Neural cell (in vitro differentiated cells): ENCODE results near the gene MECP2. TPM values are rescaled to one million over a fixed set of nuclear protein-coding genes. Genes with fewer than 3 reads are reported as not detected.

ENCODE experiments used
- H2AFZ ChIP-seq: fragments of 200-600, 300-800 bp; sonication (generic), shearing (Covaris generic); 2 replicates; pipeline ENCODE4 v1.6.0; 2014; ENCODE audit warnings: low read depth, mild to moderate bottlenecking, antibody characterized with exemption, low read length, moderate library complexity
- H3F3A ChIP-seq: fragments of 200-600 bp; shearing (Covaris generic); 2 replicates; pipeline ENCODE4 v1.6.1; 2016; ENCODE audit warnings: mild to moderate bottlenecking, moderate library complexity, mixed read lengths, antibody characterized with exemption, low read length; ENCODE audit not compliant: insufficient read depth, poor library complexity, severe bottlenecking
- H3K27ac ChIP-seq: fragments of 200-600, 300-800 bp; sonication (generic), shearing (Covaris generic); 2 replicates; pipeline ENCODE4 v1.5.1; 2014; ENCODE audit warnings: mild to moderate bottlenecking, low read length, moderate library complexity
- H3K27me3 ChIP-seq: fragments of 300-800, 200-600 bp; sonication (generic), shearing (Covaris generic); 2 replicates; pipeline ENCODE4 v1.6.0; 2014; ENCODE audit warnings: mild to moderate bottlenecking, low read depth, low read length, moderate library complexity; ENCODE audit not compliant: insufficient read depth
- H3K36me3 ChIP-seq: fragments of 300-800, 200-600 bp; sonication (generic), shearing (Covaris generic); 2 replicates; pipeline ENCODE4 v1.5.1; 2014; ENCODE audit warnings: mild to moderate bottlenecking, antibody characterized with exemption, low read length, moderate library complexity; ENCODE audit not compliant: insufficient read depth
- H3K4me2 ChIP-seq: fragments of 300-800, 200-600 bp; sonication (generic), shearing (Covaris generic); 2 replicates; pipeline ENCODE4 v1.6.0; 2014; ENCODE audit warnings: mild to moderate bottlenecking, low read length
- H3K4me3 ChIP-seq: fragments of 300-800, 200-600 bp; sonication (generic), shearing (Covaris generic); 2 replicates; pipeline ENCODE4 v1.5.1; 2014; ENCODE audit warnings: mild to moderate bottlenecking, low read length, moderate library complexity
- H3K79me2 ChIP-seq: fragments of 200-600 bp; shearing (Covaris generic); replicated peaks from 2 replicates; pipeline ENCODE4 v1.6.0; 2014; ENCODE audit warnings: mild to moderate bottlenecking, low read length, moderate library complexity; ENCODE audit not compliant: insufficient read depth
- H3K9ac ChIP-seq: fragments of 300-800, 200-600 bp; sonication (generic), shearing (Covaris generic); 2 replicates; pipeline ENCODE4 v1.6.1; 2016; ENCODE audit warnings: mild to moderate bottlenecking, low read length, mixed read lengths
- H3K9me2 ChIP-seq: fragments of 200-600 bp; shearing (Covaris generic); 2 replicates; pipeline ENCODE4 v1.6.1; 2016; ENCODE audit warnings: mild to moderate bottlenecking, low read length, mixed read lengths; ENCODE audit not compliant: insufficient read depth
- H3K9me3 ChIP-seq: fragments of 200-600, 300-800 bp; sonication (generic), shearing (Covaris generic); 2 replicates; pipeline ENCODE4 v1.6.1; 2016; ENCODE audit warnings: mild to moderate bottlenecking, mixed run types, low read length, moderate library complexity, mixed read lengths
- H4K20me1 ChIP-seq: fragments of 200-600 bp; shearing (Covaris generic); 2 replicates; pipeline ENCODE4 v1.6.1; 2016; ENCODE audit warnings: mild to moderate bottlenecking, mixed run types; ENCODE audit not compliant: insufficient read depth
- EP300 ChIP-seq: fragments of 450-650 bp; conservative IDR thresholded peaks from 2 replicates; pipeline ENCODE4 v1.6.1; 2014; ENCODE audit warnings: antibody characterized with exemption, mild to moderate bottlenecking, moderate library complexity; ENCODE audit not compliant: poor library complexity, severe bottlenecking
- EZH2 ChIP-seq: fragments of 200-600, 300-800 bp; shearing (Covaris generic), sonication (generic); IDR thresholded peaks from 2 replicates; pipeline ENCODE4 v1.6.1; 2014; ENCODE audit warnings: antibody characterized with exemption, low read length, borderline replicate concordance, mild to moderate bottlenecking; ENCODE audit not compliant: insufficient read depth, poor library complexity, severe bottlenecking
- MXI1 ChIP-seq: fragments of 450-650 bp; conservative IDR thresholded peaks from 2 replicates; pipeline ENCODE4 v1.6.1; 2014; ENCODE audit warnings: antibody characterized with exemption, mild to moderate bottlenecking; ENCODE audit not compliant: poor library complexity, severe bottlenecking
- POLR2AphosphoS5 ChIP-seq: IDR thresholded peaks from 2 replicates; pipeline ENCODE4 v1.6.1; 2012
- RAD21 ChIP-seq: fragments of 450-650 bp; conservative IDR thresholded peaks from 2 replicates; pipeline ENCODE4 v1.6.1; 2014; ENCODE audit warnings: antibody characterized with exemption, mild to moderate bottlenecking, moderate library complexity
- SMC3 ChIP-seq: fragments of 450-650 bp; conservative IDR thresholded peaks from 2 replicates; pipeline ENCODE4 v1.6.1; 2014; ENCODE audit warnings: antibody characterized with exemption, mild to moderate bottlenecking, moderate library complexity; ENCODE audit not compliant: poor library complexity
- TAF1 ChIP-seq: IDR thresholded peaks from 2 replicates; pipeline ENCODE4 v1.6.1; 2012; ENCODE audit warnings: low read depth
- polyA plus RNA-seq: library from polyadenylated mRNA; depleted of rRNA; stranded (reverse); fragments of >200 nt; gene quantifications from 2 replicates; pipeline ENCODE4 v1.2.3, GENCODE V29; 2014
- TF ChIP-seq, protein P1 (sequence below): fragments of 450-650 bp; IDR thresholded peaks from 2 replicates; pipeline ENCODE4 v1.5.1; 2014; ENCODE audit warnings: antibody characterized with exemption, mild to moderate bottlenecking, moderate library complexity; ENCODE audit not compliant: poor library complexity, severe bottlenecking
- TF ChIP-seq, protein P2 (sequence below): IDR thresholded peaks from 2 replicates; pipeline ENCODE4 v1.6.1; 2012; ENCODE audit warnings: borderline replicate concordance

Gene MECP2
- polyA plus RNA-seq, 1 donor from 2014 or later: 14.5 TPM

DNA sequence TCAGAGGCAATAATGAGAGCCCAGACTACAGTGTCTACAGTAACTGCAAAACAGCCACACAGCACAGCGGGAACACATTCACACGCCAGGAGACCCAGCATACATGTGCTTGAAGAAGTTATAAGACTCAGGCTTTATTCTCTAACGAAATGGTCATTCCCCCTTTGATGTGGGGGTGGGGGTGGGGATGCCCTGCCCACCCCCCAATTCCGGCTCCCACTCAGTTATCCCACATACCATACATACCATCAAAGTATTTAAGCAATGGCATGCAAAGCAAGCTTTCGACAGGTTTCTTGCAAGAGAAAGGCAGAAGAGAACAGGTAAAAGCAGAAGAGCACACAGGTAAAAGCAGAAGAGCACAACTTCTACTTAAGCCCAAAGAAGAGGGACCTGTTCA is 3.6 kb downstream of the MECP2 start:
- Histone ChIP-seq H3K27me3 (no peaks in the 10 kb centered on the region), H3K36me3 (no peaks in the 10 kb centered on the region), H2AFZ (no peak overlapping the region), H3K4me2 (no peak overlapping the region), H3K4me3 (peak overlapping the region; percentile 76), H3F3A (no peaks in the 10 kb centered on the region), H3K9me3 (no peaks in the 10 kb centered on the region), H3K9ac (no peak overlapping the region), H4K20me1 (no peaks in the 10 kb centered on the region), H3K79me2 (peaks cover 54% of the 10 kb centered on the region), H3K9me2 (no peaks in the 10 kb centered on the region), H3K27ac (no peak overlapping the region)
- TF ChIP-seq TAF1 (no peak), POLR2AphosphoS5 (no peak), MXI1 (no peak), SMC3 (no peak)
- TF ChIP-seq, protein P1, sequence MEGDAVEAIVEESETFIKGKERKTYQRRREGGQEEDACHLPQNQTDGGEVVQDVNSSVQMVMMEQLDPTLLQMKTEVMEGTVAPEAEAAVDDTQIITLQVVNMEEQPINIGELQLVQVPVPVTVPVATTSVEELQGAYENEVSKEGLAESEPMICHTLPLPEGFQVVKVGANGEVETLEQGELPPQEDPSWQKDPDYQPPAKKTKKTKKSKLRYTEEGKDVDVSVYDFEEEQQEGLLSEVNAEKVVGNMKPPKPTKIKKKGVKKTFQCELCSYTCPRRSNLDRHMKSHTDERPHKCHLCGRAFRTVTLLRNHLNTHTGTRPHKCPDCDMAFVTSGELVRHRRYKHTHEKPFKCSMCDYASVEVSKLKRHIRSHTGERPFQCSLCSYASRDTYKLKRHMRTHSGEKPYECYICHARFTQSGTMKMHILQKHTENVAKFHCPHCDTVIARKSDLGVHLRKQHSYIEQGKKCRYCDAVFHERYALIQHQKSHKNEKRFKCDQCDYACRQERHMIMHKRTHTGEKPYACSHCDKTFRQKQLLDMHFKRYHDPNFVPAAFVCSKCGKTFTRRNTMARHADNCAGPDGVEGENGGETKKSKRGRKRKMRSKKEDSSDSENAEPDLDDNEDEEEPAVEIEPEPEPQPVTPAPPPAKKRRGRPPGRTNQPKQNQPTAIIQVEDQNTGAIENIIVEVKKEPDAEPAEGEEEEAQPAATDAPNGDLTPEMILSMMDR: no peak

DNA sequence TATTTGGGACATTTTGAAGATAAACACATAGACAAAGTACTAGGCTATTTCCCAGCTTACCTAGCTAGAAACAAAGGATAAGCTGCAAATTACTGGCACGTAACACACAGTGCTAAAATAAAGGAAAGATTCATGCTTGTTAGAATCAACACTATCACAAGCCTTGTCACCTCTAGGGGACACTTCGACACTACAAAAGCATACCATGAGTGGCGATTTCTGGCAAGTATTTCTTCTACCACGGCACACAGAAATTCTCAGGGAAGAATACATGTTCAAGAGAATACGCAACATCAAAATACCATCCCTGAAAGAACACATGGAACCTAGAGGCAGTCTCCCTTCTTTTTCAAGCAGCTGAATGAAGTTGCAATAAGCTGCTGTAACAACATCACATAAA is 5.1 kb downstream of the MECP2 start:
- Histone ChIP-seq H3K9me2 (no peaks in the 10 kb centered on the region), H3F3A (no peaks in the 10 kb centered on the region), H3K9ac (peak overlapping the region; percentile 20), H3K27ac (peak overlapping the region; percentile 61), H3K79me2 (peaks cover 61% of the 10 kb centered on the region), H3K27me3 (no peaks in the 10 kb centered on the region), H3K4me2 (no peak overlapping the region), H4K20me1 (no peaks in the 10 kb centered on the region), H3K9me3 (no peaks in the 10 kb centered on the region), H2AFZ (no peak overlapping the region), H3K36me3 (no peaks in the 10 kb centered on the region), H3K4me3 (peak overlapping the region; percentile 39)
- TF ChIP-seq MXI1: no peak
- TF ChIP-seq, protein P1: peak; percentile 27
- TF ChIP-seq TAF1: no peak
- TF ChIP-seq EP300: no peak
- TF ChIP-seq, protein P2, sequence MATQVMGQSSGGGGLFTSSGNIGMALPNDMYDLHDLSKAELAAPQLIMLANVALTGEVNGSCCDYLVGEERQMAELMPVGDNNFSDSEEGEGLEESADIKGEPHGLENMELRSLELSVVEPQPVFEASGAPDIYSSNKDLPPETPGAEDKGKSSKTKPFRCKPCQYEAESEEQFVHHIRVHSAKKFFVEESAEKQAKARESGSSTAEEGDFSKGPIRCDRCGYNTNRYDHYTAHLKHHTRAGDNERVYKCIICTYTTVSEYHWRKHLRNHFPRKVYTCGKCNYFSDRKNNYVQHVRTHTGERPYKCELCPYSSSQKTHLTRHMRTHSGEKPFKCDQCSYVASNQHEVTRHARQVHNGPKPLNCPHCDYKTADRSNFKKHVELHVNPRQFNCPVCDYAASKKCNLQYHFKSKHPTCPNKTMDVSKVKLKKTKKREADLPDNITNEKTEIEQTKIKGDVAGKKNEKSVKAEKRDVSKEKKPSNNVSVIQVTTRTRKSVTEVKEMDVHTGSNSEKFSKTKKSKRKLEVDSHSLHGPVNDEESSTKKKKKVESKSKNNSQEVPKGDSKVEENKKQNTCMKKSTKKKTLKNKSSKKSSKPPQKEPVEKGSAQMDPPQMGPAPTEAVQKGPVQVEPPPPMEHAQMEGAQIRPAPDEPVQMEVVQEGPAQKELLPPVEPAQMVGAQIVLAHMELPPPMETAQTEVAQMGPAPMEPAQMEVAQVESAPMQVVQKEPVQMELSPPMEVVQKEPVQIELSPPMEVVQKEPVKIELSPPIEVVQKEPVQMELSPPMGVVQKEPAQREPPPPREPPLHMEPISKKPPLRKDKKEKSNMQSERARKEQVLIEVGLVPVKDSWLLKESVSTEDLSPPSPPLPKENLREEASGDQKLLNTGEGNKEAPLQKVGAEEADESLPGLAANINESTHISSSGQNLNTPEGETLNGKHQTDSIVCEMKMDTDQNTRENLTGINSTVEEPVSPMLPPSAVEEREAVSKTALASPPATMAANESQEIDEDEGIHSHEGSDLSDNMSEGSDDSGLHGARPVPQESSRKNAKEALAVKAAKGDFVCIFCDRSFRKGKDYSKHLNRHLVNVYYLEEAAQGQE: no peak
- no peak for TF ChIP-seq EZH2
- no peak for TF ChIP-seq POLR2AphosphoS5
- peak; percentile 23 for TF ChIP-seq RAD21
